ENCODE results near the gene SLAIN2.

Gene SLAIN2

DNA sequence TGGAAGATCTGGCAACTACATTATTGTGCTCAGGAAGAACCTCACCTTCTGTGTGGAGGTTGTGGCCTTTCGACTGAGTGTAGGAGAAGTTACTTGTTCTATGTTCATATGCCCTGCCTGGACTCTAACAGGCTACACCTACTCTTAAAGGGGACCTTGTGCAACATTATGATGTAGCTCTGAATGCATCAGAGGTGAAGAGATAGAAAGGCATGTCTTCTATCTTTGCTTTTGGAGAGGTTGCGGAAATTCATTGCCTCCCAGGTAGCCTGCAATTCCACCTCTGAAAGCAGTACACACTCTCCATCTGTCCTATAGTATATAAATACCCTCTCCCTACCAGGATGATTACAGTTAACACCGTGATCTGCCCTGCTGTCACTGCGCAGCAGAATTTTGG is 7.1 kb upstream of the SLAIN2 start:
- TF ChIP-seq ZFX (IDR thresholded peaks at IDR 0.05; ENCODE audit: borderline replicate concordance) (no peak), CTCF (IDR thresholded peaks at IDR 0.05) (no peak)
- H3K27ac ChIP-seq: peak overlapping the region; percentile 98

DNA sequence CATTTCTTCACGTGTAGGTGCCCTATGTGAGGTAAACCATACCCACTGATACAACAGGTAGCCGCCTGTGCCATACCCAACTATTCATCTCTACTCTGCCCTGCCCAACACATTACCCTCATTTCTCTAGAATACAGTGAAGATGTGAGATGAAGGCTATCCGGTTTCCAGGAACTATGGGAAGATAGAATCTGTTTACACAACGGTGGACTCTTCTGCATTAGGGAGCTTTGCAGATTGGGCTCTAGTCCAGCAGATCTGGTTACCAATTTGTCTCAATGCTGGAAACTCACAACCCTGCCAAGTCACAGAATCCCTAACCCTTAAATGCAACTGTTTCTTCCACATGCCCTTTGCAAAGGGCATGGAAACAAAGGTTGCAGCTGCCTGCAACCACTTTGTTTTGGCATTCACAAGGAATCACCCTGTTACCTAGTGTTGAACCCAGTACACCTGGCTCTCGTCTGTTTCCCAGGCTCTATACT is 6.4 kb upstream of the SLAIN2 start:
- TF ChIP-seq CTCF (IDR thresholded peaks at IDR 0.05): no peak
- no peak for TF ChIP-seq ZFX (IDR thresholded peaks at IDR 0.05; ENCODE audit: borderline replicate concordance)

DNA sequence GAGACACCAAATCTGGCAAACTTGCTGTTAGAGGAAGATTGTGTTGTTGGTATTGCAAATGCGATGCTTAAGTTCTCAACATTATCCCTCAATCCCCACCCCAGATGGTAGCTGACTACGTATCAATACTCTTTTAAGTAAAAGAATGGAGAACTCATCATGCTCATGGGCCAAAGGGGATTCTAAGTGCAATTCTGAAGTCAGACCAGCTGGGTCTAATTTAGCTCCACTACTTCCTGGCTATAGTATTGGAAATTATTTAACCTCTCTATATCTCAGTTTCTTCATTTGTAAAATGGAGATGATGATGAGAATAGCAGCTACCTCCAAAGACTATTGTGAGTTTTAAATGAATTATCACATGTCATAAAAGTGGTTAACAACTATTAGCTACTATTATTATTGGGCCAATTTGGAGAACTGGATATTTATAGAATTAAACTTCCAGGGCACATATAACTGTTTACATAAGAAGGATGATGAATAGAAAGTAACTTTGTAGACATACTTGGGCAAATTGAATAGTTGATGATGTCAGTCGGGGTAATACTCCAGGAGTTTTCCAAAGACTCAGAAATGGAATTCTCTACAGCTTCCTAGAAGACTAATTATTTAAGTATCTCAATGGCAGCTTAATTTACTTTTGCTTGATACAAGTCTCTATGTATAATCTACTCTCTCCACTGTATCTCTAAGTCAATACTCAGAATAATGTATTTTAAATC is 5.0 kb upstream of the SLAIN2 start:
- no peak for TF ChIP-seq CTCF (IDR thresholded peaks at IDR 0.05)
- H3K27ac ChIP-seq: 0 out of 2 replicates have a peak overlapping the region, but pooled peaks have one; percentile 98

More for the DNA sequence above, 6.4 kb upstream of the SLAIN2 start:
- peak overlapping the region; percentile 98 for H3K27ac ChIP-seq

- TF ChIP-seq ZFX (IDR thresholded peaks at IDR 0.05; ENCODE audit: borderline replicate concordance) (no peak), CTCF (IDR thresholded peaks at IDR 0.05) (no peak)
- peak overlapping the region; percentile 99 for H3K27ac ChIP-seq
Observed at GRCh38 chr4:48337731-48338130, 3.6 kb upstream of the SLAIN2 start.

GRCh38 chr4:48339642-48340041 is 1.7 kb upstream of the SLAIN2 start:
- TF ChIP-seq CTCF (IDR thresholded peaks at IDR 0.05): no peak
- no peak for TF ChIP-seq ZFX (IDR thresholded peaks at IDR 0.05; ENCODE audit: borderline replicate concordance)
- H3K27ac ChIP-seq: peak overlapping the region; percentile 99

GRCh38 chr4:48340276-48340964 is 909 bp upstream of the SLAIN2 start:
- TF ChIP-seq CTCF (IDR thresholded peaks at IDR 0.05): no peak
- no peak for TF ChIP-seq ZFX (IDR thresholded peaks at IDR 0.05; ENCODE audit: borderline replicate concordance)
- H3K27ac ChIP-seq: peak overlapping the region; percentile 99

Measured in 22Rv1 (cell line).